Pulmonary artery endothelial cell (primary cell): Measurements from ENCODE around the gene ABHD5. TPM values are rescaled to one million over a fixed set of nuclear protein-coding genes. Genes with fewer than 3 reads are reported as not detected.

Experiments
- DNase-seq: peaks from one replicate; pipeline ENCODE4 v3.0.0-alpha.2; 2011; ENCODE audit warnings: low read depth, low spot score
- total RNA-seq: library from RNA; depleted of rRNA; stranded (reverse); fragments of >200 nt; gene quantifications from 2 replicates; pipeline ENCODE4 v1.2.3, GENCODE V29; 2014

Gene ABHD5
- total RNA-seq, 1 donor from 2014 or later, result 23.7 TPM

- no peak for DNase-seq
Observed at GRCh38 chr3:43718296-43718695, 27.6 kb downstream of the ABHD5 start.

- no peak for DNase-seq
Observed at GRCh38 chr3:43723121-43723734, 32.5 kb downstream of the ABHD5 start.

DNA sequence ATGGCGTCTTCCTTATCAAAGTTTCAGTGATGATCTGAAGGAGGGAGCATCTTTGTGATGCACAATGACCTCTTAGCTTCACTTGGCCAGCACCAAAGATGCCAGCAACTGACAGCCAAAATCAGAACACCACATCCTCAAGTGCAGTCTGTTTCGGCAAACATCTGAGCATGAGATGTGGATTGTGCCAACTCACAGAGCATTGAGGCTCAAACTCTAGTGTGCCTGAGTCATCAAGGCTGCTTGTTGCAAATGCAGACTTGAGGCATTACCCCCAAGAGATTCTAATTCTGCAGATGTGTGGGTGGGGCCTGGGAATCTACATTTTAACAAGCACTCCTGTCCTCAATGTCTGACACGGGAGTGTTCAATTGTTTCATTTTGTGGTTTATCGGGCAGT, 35.8 kb downstream of the ABHD5 start:
- no peak for DNase-seq

DNA sequence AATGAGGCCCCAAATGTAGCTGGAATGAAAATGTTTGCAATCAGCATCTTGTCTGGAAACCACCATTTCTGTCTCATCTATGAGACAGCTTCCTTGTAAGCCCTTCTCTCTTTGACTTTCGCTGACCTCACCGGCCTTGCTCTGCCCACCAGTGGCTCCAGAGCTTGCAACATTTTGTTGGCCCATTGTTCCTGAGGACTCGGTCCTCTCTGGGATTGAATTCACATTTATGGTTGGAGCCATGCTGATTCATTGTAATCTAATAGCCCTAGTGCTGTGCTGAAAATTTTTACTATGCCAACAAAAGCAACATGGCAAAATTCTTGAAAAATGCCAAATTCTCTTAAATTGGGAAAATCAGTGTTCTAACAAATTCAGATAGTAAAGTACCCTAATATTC, 37.2 kb downstream of the ABHD5 start:
- DNase-seq, result no peak

DNA sequence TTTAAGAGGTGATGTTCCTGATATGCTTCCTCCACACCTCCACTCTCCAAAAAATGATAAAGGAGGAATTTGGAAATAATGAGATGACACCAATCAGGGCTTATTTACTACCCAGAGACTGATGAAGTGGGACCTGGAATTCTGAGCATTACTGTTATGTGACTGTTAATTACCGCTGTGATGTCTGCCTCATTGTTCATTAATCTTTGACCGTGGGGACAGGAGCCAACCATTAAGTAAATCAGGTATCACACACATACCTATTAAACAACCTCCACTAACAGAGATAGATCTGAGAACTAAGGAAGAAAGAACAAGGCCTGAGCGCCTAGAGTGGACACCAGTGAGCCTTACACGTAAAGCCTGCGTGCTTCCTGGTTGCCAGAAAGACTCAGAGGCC, 37.7 kb downstream of the ABHD5 start:
- no peak for DNase-seq

- DNase-seq, result no peak
Observed at GRCh38 chr3:43728947-43729346, 38.2 kb downstream of the ABHD5 start.

GRCh38 chr3:43729707-43730414, 39.1 kb downstream of the ABHD5 start:
- DNase-seq, result no peak

GRCh38 chr3:43732747-43733425, 42.1 kb downstream of the ABHD5 start:
- DNase-seq, result no peak

DNA sequence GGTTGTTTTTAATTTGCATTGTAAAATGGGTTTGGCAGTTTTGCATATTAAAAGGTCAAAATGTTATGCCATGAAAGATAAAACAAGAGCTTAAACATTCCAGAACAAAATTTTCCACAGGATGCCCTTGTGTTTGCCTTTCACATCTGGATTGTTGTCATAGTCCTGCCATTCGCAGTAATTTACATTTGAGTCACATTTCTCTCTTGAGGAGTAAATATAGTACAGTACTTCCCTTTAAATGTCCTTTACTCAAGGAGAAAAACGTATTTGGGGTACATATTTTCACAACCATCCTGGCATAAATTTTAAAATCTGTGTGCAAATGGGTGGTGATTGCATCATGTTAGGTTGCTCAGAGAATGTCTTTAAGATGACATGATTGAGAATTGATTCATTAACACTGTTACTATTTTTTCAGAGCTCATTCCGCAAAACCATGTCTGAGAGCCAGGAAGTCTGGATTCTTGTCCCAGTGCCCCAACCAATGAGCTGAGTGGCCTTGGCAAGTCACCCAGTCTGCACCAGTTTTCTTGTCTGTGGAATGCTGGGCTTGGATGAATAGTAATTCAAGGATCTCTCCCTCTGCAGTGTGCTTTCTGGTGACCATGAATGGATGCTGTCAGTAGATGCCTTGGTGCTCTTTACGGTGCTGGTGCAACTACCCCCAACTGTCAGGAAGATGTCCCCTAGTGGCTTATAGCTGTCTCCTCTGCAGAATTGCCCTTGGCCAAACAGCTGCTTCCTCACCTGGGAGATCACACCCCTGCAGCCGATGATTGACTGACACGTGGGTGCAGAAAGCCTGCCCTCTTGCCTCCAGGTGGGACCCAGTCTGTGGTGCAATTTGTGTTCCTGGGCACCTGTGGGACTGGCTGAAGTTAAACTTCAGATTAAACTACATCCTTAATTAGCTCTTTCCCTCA, 43.0 kb downstream of the ABHD5 start:
- no peak for DNase-seq

- DNase-seq, result no peak
Observed at GRCh38 chr3:43734685-43735084, 43.9 kb downstream of the ABHD5 start.

DNA sequence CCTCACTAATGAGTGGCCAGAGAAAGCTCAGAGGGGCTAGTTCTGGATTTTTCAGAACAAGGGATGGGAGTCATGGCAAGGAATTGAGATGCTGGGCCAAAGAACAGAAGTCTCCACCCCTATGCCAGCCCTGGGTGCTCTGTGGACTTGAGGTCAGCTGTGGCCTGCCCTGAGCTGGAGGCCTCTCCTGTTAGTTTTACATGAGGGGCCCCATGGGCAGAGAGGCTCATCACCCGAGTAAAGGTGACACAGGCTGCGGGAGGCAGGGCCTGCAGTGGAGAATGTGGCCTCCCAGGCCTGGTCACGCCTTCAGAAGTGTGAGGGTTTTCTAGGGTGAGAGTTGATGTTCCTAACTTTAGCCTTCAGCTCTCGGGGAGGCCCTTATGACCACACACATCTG, 44.9 kb downstream of the ABHD5 start:
- no peak for DNase-seq

DNA sequence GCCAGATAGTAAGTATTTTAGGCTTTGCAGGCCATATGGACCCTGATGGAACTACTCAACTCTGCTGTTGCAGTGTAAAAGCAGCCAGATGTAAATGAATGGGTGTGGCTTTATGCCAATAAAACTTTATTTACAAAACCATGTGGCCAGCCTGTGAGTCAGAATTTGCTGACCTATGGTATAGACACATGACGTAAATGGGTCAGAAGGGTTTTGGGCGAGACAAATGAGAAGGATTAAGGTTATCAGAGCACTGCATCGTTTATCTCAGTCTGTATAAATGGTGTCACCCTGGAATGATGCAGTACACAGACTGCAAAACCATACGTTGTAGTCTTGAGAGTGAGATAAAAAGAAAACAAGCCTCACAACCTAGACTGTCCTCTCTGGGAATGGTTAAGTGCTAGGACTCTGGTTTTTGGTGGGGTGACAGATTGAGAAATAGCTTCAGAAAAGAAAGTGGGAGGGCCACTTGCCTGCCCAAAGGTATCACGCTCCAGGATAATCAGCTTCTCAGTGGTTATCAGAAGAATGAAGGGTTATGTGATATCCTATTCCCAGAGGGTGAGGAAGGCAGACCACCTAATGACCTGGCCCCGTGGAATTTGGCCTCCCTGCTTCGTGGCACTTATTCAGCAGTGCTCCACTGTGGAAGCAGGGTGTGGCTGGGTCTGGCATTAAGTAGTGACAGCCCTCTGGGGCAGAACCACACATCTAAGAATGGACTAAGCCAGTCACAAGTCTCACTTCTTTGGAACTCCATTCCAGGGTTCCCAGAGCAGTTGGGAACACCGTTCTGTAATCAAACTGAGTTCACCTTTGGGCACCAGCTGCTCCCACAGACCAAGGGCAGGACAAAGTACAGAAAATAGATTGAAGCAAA, 46.1 kb downstream of the ABHD5 start:
- DNase-seq, result no peak

GRCh38 chr3:43738305-43738704, 47.6 kb downstream of the ABHD5 start:
- DNase-seq, result no peak

DNA sequence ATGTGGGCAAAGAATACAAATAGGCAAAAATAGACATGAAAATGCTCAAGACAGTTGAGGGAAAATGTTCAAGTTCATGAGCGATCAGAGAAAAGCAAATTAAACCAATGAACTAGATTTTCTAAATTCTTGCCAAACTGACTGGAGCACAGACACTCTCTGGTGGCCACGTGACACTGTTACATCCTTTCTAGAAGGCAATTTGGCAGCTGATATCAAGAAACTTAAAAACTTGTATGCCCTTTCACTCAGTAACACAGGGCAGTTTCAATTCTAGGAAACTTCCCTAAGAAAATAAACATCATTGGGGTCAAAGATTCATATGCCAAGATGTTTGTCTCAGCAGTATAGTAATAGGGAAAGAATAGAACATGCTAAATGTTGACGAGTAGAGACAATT, 52.2 kb downstream of the ABHD5 start:
- DNase-seq, result peak; percentile 75

GRCh38 chr3:43747641-43748040, 56.9 kb downstream of the ABHD5 start:
- DNase-seq, result no peak

DNA sequence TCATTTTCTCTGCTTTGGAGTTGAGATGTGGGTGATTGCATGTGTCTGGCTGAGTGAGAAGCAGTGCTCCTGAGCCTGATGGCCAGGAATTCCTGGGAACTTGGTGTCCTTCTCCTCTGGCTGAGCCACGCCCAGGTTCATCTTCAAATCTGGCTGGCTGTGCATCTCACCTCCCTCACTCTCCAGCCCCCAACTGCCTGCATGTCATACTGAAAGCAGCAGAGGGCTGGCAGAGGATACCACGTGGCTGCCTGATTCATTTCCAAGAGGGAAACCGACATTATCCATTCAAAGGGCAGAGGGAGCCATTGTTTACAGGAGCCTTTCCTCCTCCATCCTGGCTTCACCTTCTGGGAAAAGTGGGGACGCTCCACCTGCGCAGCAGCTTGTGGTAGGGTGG, 57.4 kb downstream of the ABHD5 start:
- DNase-seq, result no peak

DNA sequence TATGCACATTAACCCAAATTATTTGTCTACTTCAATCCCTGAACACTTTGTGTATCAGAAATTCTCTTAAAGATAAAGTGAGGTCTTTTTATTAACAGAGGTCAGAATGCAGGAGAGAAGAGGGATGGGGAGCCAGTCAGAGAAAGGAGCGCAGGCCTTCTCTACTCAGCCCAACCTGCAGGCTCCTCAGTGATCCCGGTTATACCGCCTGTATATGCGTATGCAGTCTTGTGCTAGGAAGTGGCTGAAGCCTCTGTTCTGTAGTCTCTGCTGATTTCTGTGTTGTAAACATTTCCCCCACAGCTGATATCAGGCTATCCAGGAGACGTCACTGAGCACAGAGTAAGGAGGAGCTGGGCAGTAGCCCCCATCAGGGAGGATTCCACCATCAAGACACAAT, 57.9 kb downstream of the ABHD5 start:
- no peak for DNase-seq

- no peak for DNase-seq
Observed at GRCh38 chr3:43752905-43753304, 62.2 kb downstream of the ABHD5 start.

GRCh38 chr3:43753741-43754715, 63.3 kb downstream of the ABHD5 start:
- no peak for DNase-seq
